Measurements from ENCODE around the gene PRRC1.
"Not testable (repeated sequence)": the region's sequence is repeated elsewhere in the genome, so short reads cannot be mapped to it uniquely, and the experiment has no call there.

The PRRC1 gene

DNA sequence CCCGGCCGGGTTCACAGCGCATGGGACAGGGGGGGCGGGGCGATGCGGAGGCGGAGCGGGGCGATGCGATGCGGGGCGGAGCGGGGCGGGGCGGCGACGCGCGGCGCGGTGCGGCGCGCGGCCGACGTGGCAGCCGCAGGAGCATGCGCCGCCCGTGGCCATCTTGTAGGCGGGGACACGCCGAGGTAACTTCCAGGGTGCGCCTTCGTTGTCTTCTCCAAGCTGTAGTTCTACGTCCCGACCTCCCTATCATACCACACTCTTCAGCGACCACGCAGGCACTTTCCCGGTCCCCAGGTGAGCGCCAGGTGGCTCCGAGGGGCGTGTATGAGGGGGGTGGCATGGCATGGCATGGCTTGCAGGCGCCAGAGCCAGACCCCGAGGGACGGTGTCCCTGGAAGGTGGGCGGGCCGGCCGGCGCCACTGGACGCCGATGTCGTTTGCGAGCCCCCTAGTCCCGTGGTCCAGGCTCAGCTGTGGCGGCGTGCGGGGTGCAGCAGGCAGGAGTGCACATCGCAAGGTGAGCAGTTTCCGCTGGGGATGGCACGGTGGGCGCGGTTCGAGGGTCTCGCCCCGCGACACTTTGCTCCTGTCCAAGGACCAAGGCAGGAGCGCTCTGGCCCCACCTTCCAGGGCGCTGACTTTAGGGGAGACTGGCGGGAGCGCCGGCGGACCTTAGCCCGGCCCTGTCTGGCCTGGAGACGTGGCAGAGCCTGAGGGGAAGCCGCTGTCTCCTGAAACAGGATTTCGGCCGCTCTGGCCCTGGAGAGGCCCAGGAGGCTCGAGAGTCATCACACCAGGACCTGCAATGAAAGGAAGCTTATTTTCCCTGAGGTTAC is at the start of gene PRRC1:
TSS of gene PRRC1 (plus strand) at position 161 of the 839 bp plus-strand sequence. CDS start 5,840 bp downstream, outside the sequence.
- DNase-seq (ENCODE audit: low read depth, low spot score) = peak; percentile 90

DNA sequence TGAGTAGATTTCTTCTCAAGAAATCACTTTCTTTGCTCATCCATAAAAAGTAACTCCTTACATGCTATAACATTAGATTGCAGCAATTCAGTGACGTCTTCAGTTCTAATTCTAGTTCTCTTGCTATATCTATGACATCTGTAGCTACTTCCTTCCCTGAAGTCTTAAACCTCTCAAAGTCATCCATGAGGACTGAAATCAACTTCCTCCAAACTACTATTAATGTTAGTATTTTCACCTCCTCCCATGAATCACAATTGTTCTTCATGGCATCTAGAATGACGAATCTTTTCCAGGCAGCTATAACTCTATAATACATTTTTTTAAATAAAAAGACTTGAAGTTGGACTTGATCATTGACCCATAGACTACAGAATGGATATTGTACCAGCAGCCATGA is 46.2 kb upstream of the PRRC1 start:
- no peak for DNase-seq (ENCODE audit: low read depth, low spot score)

DNA sequence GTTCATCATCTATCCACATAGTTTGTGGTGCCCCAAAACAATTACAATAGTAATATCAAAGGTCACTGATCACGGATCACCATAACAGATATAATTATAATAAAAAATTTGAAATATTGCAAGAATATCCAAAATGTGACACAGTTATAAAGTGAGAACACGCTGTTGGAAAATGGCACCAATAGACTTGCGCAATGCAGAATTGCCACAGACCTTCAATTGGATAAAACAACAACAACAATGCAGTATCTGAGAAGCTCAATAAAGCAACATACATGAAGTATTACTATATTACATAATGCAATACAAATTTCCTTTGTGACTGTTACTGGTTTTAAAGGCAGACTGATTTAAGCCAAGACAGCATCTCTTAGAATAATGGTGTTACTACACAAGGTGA is 44.7 kb upstream of the PRRC1 start:
- DNase-seq (ENCODE audit: low read depth, low spot score) = no peak

DNA sequence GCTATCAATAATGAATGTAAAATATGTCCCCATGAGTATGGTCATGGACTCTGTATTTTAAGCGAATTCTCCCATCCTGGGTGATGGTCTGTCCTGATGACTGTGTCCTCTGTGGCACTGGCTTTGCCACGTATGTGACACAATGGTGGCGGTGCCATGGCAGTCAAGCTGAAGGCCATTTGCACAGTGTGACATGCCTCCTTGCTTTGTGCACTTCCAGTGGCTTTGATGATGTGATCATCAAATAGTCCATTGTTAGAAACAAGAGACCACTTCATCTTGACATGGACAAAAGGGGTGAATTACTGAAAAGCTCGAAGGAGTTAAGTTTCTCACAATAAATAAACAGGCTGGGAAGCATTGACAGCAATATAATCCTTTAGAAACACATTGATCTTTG is 31.0 kb upstream of the PRRC1 start:
- DNase-seq (ENCODE audit: low read depth, low spot score) = no peak

DNA sequence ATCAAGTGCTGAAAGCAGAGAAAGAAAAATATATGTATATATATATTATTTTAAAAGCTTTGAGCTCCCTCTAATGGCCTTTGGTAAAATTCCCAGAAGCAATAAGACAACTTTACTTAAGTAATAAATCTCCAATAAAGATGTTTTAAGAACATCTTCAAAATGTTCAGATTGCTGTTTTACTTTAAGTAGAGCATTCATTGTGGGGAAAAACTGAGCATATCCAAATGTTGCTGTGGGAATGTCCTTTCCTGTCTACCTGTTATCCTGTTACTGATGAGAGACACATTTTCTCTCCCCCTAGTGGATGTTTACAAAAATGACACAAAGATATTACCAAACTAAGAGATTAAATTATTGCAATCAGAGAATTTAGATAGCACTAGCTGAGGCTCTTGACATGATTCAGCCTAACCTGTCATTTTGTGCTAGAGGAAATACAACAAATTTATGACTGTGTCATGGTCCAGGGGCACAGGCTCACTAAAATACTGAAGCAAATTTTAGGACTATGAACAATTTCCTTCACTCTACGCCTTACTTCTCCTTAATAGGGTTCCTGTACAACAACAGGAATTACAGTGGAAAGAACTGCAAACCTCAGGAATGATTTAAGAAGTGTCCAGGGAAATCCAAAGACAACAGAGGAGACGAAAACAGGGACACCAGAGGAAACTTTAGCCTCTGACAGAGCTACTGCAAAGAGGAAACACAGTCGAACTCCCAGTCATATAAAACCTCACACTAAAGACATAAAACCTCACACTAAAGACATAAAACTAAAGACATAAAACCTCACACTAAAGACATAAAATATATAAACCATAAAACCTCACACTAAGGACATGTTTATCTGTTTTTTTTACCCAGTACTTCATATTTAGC is 24.3 kb upstream of the PRRC1 start:
- peak; percentile 4 for DNase-seq (ENCODE audit: low read depth, low spot score)

DNA sequence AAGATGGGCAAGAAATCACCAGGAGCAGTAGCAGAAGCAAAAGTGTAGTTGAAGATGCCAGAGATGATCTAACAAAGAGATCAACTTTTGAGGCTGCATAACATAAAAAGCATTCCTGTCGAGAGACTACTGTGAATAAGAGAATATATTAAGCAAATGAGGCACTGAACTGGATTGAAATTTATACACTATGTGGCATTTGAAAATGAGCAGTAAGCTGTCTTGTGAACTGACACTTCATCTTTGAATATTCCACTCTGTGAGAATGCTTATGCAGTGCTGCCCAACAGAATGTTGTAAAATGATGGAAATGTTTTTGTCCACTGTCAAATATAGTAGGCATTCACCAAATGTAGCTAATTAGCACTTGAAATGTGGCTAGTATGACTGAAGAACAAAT is 18.9 kb upstream of the PRRC1 start:
- no peak for DNase-seq (ENCODE audit: low read depth, low spot score)

DNA sequence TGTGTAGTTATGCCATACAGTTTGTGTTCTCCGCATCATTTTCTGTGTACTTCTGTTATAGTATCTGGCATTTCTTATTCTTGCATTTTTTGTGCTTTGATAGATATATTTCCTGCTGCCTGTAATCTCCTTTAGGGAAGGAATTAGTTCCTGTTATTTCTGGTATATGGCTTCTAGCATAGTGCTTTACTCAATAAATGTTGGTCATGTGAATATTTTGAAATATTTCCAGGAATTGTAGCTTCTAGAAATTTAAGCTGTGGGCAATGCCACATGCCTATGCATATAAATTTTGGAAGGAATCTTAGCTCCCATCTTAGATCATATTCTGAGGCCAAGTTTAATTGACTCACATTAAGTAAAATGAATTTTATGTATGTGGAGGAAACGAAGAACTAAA is 11.5 kb upstream of the PRRC1 start:
- DNase-seq (ENCODE audit: low read depth, low spot score) = no peak

DNA sequence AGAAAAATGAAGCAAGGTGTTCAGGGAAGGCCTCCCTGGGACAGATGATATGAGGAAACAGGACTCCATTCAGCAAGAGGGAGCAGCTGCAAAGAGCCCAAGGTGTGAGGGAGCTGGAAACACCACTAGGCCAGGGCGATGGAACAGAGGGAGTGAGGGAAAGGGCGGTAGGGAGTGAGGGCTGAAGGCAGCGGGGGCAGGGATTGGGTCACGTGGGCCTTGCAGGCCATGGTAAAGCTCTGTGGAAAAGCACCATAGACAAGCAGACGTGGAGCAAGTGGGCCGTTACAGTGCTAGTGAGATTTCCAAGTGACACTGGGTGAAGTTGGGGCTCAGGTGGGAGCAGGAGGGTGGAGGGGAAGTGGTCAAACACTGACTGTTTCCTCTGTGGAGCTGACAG is 10.8 kb upstream of the PRRC1 start:
- DNase-seq (ENCODE audit: low read depth, low spot score) = no peak

DNA sequence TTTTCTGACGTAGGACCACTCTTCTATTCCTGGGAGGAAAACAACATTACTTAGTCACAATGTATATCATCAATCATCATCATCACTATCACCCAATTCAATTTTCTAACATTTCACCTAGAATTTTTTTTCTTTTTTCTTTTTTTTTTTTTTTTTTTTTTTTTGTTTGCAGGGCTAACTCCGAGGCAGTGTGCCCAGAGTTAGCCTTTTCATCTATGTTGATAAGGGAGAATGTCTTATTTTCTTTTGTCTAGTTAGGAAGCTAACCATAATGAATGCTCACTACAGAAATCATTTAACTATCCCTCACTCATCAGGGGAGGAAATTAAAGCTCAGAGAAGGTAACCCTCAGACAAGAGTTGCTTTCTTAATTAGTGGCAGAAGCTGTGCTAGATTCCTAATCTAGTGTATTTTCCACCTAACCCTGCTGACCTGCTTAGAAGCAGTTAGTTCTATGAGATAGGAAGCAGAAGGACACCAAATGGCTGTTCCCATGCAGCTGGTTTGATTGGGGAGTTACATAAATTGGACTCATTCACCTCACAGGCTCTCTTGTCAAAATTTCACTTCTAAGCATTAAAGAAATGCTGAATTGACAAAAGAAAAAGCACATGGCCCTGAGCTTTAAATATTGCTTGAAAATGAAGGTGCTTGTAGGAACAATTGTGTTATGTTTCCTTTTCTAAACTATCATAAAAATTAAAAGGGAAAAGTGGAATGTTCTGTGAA is 8.6 kb upstream of the PRRC1 start:
- no peak for DNase-seq (ENCODE audit: low read depth, low spot score)

DNA sequence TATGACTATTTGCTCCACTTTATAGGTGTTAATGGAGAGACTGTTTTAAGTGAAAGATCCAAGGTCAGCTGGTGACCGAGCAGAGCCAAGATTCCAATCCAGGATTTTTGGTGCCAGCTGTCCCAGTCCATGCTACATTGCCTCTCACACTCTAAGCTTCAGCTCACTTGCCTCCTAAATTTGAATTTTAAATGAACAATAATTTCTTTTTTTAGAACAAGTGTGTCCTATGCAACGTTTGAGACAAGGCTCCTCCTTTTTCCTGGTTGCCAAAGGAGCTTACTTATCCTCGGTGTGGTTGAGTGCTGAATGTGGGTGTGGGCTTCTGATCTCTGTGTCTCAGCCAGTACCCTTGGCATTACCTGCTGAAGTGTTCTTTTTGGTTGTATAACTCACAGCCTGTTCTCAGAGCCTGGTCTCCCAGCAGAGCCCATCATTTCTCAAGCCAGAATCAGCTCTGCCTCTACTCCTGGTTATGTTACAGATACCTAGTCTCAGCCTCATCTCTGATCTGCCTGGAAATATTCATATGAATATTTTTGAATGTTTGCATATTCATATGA is 4.0 kb upstream of the PRRC1 start:
- no peak for DNase-seq (ENCODE audit: low read depth, low spot score)

DNA sequence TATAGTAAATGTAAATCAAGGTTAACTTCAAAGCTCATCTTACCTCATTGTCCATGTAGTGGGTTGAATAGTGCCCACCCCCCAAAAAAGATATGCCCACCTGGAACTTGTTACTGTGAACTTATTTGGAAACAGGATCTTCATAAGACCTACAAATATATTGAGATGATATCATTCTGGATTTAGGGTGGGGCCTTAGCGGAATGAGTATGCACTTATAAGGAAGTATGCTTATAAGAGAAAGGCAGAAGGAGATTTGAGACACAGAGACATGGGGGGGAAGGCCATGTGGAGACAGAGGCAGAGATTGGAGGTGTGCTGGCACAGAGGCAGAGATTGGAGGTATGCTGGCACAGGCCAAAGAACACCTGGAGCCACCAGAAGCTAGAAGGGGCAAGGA is 2.6 kb upstream of the PRRC1 start:
- DNase-seq (ENCODE audit: low read depth, low spot score) = no peak

DNA sequence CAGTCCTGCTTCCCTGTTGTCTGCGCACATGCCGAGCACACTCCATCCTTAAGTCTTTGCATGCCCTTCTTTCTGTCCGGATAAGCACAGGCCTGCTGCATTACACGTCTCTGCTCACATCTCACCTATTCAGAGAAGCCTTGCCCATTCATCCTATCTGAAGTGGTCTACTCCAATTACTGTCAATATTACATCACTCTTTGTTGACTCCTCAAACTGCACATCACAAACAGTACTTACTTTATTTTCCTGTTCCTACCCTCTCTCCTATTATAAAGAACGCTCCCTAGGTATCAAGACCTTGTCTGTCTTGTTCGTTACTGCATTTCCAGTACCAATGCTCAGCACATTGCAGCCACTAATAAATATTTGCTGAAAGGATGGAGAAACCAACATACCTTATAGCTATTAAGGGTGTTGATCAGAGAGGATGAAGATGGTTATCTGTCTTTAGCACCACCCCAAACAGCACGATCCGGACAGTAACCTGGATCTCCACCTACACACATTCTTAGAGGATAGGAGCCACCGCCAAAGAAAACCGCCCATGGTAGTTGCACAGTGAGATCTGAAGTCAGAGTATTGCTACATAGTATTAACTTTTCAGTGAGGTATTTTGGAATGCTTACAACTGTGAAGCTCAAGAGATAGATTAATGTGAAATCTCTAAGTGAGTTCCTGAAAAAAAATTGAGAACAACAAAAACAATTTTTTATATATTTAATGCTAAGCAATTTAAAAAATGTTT is 1.6 kb upstream of the PRRC1 start:
- no peak for DNase-seq (ENCODE audit: low read depth, low spot score)

DNA sequence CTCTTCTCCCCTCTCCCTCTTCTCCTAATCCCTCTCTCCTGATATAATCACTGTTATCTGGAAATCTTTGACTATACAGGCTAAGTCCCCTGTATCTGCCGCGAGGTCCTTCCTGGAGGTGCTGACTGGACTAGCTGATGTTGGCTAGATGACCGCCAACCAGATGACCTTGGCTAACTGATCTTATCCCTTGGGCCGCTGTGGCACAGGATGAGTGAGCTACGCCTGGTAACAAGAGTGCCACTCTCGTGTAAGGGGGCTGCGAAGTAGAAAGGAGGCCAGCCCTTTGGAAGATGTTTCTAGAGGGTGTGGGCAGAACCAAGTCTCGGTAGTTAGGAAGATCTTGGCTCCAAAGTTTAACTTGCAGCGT is 345 bp upstream of the PRRC1 start:
- peak; percentile 60 for DNase-seq (ENCODE audit: low read depth, low spot score)

DNA sequence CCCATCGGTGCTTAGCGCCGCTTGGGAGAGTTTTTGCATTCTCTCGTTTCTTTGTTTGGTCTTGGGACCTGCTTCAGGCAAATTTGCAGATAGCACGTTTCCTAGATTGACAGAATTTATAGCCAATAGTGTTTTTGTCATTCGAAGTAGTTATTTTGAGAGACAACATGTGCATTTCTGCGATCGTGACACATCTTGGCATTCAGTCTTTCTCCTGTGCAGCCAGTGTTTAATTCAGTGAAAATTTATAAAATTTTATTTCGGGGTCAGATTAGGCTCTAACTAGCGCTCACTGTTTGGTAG is 830 bp downstream of the PRRC1 start:
- no peak for DNase-seq (ENCODE audit: low read depth, low spot score)

DNA sequence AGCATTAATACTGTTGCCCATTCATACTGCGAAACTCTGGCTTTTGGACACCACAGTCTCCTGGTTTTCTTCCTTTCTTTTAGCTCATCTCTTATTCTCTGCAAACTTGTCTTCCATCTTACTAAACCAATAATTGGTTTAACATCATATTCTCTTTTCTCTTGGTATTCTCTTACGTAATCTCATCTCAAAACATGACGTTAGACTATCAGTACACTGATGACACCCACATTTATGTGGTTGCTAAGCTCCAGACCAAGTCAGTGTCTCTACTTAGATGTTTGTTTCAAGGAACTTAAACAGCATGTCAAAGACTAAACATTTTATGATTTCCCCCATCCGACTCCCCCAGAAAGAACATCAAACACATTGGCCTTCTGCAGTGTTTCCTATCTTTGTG is 2.1 kb downstream of the PRRC1 start:
- DNase-seq (ENCODE audit: low read depth, low spot score) = no peak

DNA sequence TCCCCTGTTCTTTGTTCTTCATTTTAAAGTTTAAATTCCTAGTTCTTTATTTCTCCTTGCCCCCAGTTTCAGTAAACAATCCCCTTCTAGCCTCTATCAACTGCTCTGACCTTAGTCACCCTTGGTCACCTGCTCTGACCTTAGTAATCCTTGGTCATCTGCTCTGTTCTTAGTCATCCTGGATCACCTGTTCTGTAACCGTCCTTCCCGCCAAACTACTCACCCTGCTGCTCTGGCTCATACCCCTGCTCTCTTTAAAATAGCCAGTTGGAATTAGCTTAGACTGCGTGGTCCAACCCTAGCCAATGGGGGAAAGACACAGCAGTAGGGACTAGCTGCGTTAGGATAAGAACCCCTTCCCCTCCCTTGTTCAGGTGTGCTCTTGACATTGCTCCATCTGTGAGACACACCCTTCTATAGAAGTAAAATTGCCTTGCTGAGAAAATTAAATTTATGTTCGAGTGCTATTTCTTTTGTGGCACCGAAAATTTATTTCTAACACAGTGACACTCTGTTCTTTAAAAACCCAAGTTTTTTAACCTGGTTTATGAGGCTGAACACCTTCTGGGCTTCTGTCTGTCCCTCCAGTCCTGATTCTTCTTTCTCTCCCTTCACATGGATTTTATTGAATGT is 3.8 kb downstream of the PRRC1 start:
- no peak for DNase-seq (ENCODE audit: low read depth, low spot score)

DNA sequence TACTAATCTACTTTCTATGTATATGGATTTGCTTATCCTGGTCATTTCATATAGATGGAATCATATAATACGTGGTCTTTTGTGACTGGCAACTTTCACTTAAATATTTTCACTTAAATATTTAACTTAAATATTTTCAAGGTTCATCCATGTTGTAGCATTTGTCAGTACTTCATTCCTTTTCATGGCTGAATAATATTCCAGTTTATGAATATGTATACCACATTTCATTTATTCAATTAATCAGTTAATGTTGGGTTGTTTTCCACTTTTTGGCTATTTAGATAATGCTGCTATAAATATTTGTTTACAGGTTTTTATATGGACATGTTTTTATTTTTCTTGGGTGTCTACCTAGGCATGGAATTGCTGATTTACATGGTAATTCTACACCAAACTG is 7.7 kb downstream of the PRRC1 start:
- no peak for DNase-seq (ENCODE audit: low read depth, low spot score)

DNA sequence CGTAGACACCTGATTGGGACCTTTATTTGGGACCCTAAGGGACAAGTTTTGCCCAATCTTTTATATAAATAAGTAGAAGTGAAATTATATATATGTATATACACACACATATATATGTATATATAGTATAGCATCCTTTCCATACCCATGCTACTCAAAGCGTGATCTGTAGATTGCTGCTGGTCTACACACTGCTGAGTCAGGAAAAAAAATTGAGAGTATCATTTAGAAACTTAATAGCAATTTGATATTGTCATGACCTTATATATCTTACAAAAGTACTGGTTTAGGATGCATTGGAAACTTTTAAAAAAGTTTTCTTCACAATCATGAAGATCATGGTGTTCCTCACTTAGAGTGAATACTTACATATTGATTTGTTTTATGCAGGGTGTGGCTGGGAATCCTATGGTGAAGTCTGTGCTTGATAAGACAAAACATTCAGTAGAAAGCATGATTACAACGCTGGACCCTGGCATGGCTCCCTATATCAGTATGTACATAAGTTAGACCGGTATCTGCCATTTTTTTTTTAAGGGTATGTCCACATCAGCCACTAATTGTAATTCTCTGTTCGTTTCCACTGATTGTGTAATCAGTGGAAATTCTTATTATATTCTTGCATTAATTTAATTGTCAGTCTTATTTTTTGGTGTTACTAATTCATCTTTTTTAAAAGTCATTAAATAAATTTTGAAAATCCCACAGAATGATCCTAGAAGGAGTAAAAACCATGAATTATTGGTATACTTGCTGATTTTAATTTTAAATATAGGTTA is 12.7 kb downstream of the PRRC1 start:
- DNase-seq (ENCODE audit: low read depth, low spot score) = no peak

DNA sequence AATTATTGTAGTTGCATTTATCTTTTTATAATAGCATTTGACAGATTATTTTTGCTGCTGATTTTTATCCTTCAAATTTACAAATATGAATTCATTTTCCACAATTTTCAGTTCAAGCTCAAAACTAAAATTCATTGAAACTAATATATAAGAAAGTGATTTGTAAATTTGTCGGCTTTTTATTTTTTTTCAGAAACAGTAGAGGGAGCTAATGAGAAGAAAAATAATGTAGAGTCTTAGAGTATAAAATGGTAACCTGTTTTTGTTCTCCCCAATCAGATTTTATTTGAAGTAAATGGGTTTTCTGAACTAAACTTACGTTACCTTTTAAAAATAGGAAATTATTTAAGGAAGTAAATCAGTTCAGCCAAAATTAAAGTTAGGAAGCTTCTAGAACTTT is 19.2 kb downstream of the PRRC1 start:
- no peak for DNase-seq (ENCODE audit: low read depth, low spot score)

DNA sequence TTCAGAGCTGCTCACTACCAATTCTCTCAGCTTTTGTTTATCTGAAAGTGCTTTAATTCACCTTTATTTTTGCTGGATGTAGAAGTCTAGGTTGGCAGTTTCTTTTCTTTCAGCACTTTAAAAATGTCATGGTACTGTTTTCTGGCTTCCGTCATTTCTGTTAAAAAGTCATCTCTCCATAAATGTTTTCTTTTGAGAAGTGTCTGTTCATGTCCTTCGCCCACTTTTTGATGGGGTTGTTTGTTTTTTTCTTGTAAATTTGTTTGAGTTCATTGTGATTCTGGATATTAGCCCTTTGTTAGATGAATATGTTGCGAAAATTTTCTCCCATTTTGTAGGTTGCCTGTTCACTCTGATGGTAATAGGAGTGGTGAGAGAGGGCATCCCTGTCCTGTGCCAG is 23.1 kb downstream of the PRRC1 start:
- not testable (repeated sequence) for DNase-seq (ENCODE audit: low read depth, low spot score)
